GM21526 (cell line): ENCODE results near the gene NPIPB8.
"Not testable (repeated sequence)": the region's sequence is repeated elsewhere in the genome, so short reads cannot be mapped to it uniquely, and the experiment has no call there.

Experiments used
- ATAC-seq: cut with Tn5 transposase; IDR thresholded peaks from one replicate; pipeline ENCODE4 v1.9.1; 2021; ENCODE audit warnings: moderate library complexity; ENCODE audit not compliant: unreplicated experiment, low FRiP score

The NPIPB8 gene

DNA sequence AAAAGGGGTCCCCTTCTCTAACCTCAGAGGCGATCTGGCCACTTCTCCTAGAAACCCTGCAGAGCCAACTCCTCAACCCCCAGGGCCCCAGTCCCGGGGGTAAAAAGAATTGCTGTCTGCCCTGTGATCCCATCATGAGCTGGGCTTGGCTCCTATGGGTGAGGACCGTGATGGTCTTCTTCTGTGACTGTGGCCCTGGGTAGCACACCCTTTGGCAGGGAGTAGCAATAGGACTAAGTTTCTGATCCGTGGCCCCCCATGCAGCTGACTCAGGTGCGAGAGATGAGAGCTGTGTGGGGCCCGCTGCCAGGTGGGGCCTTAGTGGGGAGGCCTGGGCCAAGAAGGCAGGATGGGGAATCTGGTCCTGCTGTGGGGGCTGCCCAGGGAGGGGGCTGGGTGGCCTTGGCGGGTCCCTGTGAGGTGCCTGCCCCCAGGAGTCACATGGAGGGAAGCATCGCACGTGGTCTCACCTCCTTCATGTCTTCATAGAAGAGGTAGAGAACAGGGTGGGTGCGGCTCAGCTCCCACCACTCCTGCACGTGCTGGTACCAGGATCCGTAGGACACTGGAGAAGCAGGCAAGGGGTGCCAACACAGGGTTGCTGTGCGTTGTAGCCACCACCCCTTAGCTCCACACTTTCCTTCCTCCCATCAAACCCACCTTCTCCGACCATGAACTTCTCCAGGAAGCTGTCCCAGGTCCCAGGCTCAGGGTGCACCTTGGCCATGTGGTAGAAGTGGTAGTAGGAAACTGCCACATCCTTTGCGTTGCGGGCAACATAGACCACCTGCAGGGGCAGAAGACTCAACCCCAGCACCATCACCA is 31.4 kb upstream of the NPIPB8 start:
- no peak for ATAC-seq

- ATAC-seq: no peak
These were observed 30.7 kb upstream of the NPIPB8 start for GRCh38 chr16:28607116-28607623.

DNA sequence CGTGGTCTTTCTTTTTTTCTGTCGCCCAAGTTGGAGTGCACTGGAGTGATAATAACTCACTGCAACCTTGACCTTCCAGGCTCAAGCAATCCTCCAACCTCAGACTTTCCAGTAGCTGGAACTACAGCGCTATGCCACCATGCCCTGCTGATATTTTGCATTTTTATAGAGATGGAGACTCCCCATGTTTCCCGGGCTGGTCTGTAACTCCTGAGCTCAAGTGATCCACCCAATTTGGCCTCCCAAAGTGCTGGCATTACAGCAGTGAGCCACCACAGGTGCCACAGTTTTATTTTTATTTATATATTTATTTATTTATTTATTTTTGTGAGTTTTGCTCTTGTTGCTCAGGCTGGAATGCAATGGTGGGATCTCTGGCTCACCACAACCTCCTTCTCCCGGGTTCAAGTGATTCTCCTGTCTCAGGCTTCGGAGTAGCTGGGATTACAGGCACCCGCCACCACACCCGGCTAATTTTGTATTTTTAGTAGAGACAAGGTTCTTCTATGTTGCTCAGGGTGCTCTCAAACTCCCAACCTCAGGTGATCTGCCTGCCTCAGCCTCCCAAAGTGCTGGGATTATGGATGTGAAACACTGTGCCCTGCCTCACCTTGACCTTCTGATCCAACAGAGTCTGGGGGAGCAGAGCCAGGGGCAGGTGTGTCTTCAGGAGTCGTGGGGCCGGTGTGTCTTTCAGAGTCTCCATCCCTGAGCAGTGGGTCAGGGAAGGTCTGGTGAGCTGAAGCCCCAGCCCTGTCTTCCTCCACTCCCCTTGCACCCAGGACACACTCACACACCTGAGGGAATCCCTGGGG is 30.0 kb upstream of the NPIPB8 start:
- not testable (repeated sequence) for ATAC-seq

GRCh38 chr16:28608496-28608808 is 29.4 kb upstream of the NPIPB8 start:
- not testable (repeated sequence) for ATAC-seq

DNA sequence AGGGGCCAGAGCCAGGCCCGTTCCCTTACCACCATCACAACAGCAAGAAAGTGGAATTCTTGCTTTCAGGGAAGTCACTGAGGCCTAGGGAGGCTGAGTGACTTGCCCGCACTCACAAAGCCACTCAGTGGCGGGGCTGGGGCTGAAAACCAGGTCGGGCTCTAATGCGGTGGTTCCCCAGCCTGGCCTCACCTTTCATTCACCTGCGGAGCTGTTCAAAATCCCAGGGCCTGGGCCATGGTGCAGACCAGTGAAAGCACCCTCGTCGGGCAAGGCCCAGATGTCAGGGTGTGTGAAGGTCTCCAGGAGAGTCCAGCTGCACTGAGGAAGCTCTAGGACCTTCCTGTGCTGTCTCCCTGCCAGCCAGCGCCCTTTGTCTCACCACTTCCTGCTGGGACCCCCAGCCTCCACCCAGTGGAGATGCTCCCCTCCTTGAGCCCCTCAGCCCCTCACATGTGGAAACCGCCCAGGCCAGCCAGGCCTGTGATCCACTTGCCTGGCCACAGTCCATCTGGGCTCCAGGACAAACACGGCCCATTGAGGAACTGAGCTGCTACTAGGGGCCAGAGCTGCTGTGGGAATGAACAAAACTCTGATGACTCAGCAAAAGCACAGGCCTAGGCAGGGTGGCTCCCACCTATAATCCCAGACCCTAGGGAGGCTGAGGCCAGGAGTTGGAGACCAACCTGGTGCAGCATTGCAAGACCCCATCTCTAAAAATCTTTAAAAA is 28.8 kb upstream of the NPIPB8 start:
- not testable (repeated sequence) for ATAC-seq

DNA sequence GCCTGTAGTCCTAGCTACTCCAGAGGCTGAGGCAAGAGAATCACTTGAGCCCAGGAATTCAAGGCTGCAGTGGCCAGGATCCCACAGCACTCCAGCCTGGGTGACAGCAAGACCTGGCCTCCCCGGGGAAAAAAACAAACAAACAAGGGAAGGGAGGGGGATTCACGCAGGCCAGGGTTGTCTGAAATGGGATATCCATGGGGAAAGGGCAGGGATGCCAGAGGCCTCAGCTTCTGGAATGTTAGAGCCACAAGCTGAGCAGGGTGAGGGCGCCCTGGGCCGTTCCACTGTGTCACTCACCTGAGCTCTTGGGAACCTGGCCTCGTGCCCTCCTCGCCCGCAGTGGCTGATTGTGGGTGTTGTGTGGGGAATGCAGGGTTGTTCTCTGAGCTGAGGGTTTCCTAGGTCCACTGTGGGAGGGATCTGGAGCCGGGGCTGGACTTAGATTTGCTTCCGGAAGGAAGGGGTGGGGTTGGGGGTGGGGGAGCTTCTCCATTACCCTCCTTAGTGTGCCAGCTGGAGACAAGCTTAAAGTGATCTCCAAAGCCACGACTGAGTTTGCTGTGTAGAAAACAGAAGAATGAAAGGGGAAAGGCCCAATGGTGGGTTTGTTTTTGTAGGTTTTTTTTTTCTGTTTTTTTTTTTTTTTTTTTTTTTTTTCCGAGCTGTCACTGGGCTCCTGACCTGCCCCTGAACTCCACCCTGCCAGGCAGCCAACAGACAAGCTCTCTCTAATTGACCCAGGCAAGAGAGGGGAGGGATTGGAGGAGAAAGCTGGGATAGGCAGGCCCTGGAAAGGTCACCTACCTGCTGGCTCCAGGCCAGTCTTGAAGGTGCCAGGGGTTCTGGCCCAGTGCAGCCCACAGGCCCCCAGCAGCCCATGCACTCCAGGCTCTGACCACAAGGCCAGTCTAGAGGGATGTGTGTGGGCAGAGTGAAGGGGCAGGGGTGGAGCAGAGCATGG is 28.0 kb upstream of the NPIPB8 start, which contains the start of gene SULT1A1:
TSS of gene SULT1A1 (minus strand) at position 414 of the 964 bp plus-strand sequence. CDS start 1,189 bp downstream, outside the sequence.
- no peak for ATAC-seq

- no peak for ATAC-seq
These were observed 27.2 kb upstream of the NPIPB8 start for GRCh38 chr16:28610595-28611191.

DNA sequence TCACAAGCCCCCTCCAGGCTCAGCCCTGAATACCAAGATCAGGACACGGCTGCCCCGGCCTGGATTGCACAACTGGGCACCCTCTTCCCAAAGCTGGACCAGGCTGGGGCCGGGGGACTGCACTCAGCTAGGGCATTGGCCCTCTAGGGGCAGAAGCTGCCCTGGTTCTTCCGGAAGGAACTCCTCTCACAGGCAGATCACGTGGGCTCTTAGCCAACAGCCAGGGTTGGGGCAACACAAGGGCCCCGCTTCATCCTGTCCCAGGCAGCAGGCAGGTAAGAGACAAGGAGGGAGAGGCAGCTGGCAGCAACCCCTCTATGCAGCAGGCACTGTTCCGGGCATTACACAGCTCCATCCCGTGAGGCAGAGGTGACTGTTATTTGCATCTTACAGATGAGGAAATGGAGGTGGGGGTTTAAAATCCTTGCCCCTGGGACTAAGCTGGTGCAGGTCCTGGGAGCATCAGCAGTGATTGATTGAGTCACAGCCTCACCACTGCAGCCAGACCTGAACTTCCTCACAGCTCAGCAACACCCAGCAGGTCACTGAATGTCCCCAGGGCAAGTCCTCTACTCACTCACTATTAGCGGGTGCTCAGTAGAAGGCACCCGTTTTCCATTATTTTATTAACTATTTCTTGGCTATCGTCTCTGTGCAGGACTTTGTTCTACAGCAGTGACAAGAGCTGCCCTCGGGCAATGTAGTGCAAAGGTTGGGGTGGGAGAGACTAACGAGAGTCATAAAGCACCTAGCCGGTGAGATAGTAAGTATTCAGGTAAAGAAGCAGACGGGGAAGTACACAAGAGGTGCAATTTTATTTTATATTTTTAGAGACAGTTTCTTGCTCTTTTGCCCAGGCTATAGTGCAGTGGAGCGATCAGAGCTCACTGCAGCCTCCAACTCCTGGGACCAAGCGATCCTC is 25.2 kb upstream of the NPIPB8 start:
- ATAC-seq: not testable (repeated sequence)

GRCh38 chr16:28613912-28614311 is 24.0 kb upstream of the NPIPB8 start:
- ATAC-seq: not testable (repeated sequence)

DNA sequence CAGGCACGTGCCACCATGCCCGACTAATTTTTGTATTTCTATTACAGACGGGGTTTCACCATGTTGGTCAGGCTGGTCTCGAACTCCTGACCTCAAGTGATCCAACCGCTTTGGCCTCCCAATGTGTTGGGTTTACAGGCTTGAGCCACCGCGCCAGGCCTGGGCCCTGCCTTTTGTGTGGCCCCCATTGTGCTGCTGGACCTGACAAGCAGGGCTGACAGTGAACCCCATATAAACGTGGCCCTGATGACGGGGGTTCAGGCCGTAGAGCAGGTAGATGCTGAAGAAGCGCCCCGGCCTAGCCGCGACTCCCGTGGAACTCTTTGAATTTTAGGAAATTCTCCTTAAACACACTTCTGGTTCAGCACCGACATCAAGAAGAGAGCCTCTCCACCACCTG is 23.3 kb upstream of the NPIPB8 start:
- ATAC-seq: not testable (repeated sequence)

- ATAC-seq: not testable (repeated sequence)
These were observed 22.2 kb upstream of the NPIPB8 start for GRCh38 chr16:28615486-28616223.

DNA sequence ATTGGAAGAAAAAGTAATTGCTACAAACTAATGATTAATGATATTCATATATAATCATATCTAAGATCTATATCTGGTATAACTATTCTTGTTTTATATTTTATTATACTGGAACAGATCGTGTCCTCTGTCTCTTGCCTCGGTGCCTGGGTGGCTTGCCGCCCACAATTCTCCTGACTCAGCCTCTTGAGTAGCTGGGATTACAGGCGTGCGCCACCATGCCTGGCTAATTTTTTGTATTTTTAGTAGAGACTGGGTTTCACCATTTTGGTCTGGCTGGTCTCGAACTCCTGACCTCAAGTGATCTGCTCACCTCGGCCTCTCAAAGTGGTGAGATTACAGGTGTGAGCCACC is 21.7 kb upstream of the NPIPB8 start:
- not testable (repeated sequence) for ATAC-seq

DNA sequence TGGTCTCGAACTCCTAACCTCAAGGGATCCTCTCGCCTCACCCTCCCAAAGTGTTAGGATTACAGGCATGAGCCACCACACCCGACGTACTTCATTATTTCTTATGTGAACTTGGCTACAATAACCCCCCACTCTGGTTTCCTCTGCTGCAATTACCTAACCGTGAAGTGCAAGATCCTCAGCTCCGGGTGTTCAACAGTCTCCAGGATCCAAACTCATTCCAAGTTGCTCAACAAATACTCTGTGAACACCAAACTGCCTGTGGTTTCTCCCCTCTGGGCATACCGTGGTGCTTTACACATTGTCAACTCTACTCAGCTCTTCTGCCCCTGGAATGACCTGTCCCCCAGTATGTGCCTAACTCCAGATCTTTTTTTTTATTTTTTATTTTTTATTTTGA is 21.2 kb upstream of the NPIPB8 start:
- no peak for ATAC-seq

DNA sequence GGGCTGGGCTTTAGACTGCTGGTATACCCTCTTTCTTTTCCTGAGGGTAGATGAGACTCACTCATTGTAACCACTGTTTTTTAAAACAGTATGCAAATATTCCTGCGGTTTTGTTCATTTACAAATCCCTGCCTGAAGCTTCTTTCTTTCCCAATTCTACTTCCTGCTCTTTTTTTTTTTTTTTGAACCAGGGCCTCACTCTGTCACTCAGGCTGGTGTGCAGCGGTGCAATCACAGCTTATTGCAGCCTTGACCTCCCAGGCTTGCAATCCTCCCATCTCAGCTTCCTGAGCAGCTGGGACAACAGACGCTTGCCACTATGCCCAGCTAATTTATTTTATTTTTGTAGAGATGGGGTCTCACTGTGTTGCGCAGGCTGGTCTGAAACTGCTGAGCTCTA is 20.0 kb upstream of the NPIPB8 start:
- no peak for ATAC-seq

DNA sequence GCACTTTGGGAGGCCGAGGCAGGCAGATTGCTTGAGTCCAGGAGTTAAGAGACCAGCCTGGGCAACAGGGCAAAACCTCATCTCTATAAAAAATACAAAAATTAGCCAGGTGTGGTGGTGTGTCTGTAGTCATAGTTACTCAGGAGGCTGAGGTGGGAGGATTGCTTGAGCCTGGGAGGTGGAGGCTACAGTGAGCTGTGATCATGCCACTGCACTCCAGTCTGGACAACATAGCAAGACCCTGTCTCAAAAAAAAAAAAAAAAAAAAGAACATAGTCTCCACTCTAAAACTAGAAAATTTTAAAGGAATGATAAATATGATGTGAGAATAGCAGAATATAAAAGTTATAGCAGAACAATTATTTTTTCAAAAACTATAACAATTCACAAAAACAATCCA is 17.5 kb upstream of the NPIPB8 start:
- ATAC-seq: not testable (repeated sequence)

GRCh38 chr16:28621481-28622155 is 16.2 kb upstream of the NPIPB8 start:
- ATAC-seq: no peak

GRCh38 chr16:28622532-28623171 is 15.2 kb upstream of the NPIPB8 start:
- not testable (repeated sequence) for ATAC-seq
